ENCODE data around the gene CPPED1.

DNA sequence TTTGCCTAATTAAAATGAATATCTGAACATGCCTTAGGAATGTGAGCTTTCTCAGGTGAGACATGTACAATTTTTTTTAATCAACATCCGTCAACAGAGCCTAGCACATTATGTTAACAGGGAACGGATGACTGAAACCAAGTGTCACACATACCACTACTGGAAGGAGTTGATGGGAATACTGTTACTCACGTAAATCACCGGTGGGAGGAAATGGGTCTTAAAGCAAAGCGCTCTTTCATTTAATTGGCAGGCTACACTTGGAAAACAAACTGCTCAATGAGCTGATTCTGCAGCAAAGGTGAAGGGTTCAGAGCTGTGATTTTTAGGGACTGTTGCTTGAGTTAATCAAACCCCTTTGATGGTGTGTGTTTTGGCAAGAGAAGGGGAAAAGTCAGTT, 4.8 kb downstream of the CPPED1 start:
- TF ChIP-seq, protein P1, sequence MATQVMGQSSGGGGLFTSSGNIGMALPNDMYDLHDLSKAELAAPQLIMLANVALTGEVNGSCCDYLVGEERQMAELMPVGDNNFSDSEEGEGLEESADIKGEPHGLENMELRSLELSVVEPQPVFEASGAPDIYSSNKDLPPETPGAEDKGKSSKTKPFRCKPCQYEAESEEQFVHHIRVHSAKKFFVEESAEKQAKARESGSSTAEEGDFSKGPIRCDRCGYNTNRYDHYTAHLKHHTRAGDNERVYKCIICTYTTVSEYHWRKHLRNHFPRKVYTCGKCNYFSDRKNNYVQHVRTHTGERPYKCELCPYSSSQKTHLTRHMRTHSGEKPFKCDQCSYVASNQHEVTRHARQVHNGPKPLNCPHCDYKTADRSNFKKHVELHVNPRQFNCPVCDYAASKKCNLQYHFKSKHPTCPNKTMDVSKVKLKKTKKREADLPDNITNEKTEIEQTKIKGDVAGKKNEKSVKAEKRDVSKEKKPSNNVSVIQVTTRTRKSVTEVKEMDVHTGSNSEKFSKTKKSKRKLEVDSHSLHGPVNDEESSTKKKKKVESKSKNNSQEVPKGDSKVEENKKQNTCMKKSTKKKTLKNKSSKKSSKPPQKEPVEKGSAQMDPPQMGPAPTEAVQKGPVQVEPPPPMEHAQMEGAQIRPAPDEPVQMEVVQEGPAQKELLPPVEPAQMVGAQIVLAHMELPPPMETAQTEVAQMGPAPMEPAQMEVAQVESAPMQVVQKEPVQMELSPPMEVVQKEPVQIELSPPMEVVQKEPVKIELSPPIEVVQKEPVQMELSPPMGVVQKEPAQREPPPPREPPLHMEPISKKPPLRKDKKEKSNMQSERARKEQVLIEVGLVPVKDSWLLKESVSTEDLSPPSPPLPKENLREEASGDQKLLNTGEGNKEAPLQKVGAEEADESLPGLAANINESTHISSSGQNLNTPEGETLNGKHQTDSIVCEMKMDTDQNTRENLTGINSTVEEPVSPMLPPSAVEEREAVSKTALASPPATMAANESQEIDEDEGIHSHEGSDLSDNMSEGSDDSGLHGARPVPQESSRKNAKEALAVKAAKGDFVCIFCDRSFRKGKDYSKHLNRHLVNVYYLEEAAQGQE (tag by site-specific recombination; IDR thresholded peaks at IDR 0.05), result no peak
- TF ChIP-seq, protein P2, sequence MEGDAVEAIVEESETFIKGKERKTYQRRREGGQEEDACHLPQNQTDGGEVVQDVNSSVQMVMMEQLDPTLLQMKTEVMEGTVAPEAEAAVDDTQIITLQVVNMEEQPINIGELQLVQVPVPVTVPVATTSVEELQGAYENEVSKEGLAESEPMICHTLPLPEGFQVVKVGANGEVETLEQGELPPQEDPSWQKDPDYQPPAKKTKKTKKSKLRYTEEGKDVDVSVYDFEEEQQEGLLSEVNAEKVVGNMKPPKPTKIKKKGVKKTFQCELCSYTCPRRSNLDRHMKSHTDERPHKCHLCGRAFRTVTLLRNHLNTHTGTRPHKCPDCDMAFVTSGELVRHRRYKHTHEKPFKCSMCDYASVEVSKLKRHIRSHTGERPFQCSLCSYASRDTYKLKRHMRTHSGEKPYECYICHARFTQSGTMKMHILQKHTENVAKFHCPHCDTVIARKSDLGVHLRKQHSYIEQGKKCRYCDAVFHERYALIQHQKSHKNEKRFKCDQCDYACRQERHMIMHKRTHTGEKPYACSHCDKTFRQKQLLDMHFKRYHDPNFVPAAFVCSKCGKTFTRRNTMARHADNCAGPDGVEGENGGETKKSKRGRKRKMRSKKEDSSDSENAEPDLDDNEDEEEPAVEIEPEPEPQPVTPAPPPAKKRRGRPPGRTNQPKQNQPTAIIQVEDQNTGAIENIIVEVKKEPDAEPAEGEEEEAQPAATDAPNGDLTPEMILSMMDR (tag by site-specific recombination; IDR thresholded peaks at IDR 0.05), result no peak
- TF ChIP-seq ZNF529 (tag by site-specific recombination; IDR thresholded peaks at IDR 0.05; ENCODE audit: insufficient replicate concordance) (no peak), ZNF776 (tag by site-specific recombination; IDR thresholded peaks at IDR 0.05; ENCODE audit: borderline replicate concordance) (no peak), ZNF132 (tag by site-specific recombination; IDR thresholded peaks at IDR 0.05; ENCODE audit: borderline replicate concordance) (no peak), SP3 (tag by site-specific recombination; IDR thresholded peaks at IDR 0.05) (no peak), ZNF76 (tag by site-specific recombination; IDR thresholded peaks at IDR 0.05; ENCODE audit: borderline replicate concordance, low read depth) (no peak)
- TF ChIP-seq, protein P3, sequence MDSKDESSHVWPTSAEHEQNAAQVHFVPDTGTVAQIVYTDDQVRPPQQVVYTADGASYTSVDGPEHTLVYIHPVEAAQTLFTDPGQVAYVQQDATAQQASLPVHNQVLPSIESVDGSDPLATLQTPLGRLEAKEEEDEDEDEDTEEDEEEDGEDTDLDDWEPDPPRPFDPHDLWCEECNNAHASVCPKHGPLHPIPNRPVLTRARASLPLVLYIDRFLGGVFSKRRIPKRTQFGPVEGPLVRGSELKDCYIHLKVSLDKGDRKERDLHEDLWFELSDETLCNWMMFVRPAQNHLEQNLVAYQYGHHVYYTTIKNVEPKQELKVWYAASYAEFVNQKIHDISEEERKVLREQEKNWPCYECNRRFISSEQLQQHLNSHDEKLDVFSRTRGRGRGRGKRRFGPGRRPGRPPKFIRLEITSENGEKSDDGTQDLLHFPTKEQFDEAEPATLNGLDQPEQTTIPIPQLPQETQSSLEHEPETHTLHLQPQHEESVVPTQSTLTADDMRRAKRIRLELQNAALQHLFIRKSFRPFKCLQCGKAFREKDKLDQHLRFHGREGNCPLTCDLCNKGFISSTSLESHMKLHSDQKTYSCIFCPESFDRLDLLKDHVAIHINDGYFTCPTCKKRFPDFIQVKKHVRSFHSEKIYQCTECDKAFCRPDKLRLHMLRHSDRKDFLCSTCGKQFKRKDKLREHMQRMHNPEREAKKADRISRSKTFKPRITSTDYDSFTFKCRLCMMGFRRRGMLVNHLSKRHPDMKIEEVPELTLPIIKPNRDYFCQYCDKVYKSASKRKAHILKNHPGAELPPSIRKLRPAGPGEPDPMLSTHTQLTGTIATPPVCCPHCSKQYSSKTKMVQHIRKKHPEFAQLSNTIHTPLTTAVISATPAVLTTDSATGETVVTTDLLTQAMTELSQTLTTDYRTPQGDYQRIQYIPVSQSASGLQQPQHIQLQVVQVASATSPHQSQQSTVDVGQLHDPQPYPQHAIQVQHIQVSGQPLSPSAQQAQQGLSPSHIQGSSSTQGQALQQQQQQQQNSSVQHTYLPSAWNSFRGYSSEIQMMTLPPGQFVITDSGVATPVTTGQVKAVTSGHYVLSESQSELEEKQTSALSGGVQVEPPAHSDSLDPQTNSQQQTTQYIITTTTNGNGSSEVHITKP (tag by site-specific recombination; IDR thresholded peaks at IDR 0.05), result no peak
- TF ChIP-seq, protein P4, sequence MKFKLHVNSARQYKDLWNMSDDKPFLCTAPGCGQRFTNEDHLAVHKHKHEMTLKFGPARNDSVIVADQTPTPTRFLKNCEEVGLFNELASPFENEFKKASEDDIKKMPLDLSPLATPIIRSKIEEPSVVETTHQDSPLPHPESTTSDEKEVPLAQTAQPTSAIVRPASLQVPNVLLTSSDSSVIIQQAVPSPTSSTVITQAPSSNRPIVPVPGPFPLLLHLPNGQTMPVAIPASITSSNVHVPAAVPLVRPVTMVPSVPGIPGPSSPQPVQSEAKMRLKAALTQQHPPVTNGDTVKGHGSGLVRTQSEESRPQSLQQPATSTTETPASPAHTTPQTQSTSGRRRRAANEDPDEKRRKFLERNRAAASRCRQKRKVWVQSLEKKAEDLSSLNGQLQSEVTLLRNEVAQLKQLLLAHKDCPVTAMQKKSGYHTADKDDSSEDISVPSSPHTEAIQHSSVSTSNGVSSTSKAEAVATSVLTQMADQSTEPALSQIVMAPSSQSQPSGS (tag by site-specific recombination; IDR thresholded peaks at IDR 0.05; ENCODE audit: low read depth), result no peak
- TF ChIP-seq, protein P5, sequence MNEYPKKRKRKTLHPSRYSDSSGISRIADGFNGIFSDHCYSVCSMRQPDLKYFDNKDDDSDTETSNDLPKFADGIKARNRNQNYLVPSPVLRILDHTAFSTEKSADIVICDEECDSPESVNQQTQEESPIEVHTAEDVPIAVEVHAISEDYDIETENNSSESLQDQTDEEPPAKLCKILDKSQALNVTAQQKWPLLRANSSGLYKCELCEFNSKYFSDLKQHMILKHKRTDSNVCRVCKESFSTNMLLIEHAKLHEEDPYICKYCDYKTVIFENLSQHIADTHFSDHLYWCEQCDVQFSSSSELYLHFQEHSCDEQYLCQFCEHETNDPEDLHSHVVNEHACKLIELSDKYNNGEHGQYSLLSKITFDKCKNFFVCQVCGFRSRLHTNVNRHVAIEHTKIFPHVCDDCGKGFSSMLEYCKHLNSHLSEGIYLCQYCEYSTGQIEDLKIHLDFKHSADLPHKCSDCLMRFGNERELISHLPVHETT (tag by site-specific recombination; IDR thresholded peaks at IDR 0.05), result no peak
- TF ChIP-seq, protein P6, sequence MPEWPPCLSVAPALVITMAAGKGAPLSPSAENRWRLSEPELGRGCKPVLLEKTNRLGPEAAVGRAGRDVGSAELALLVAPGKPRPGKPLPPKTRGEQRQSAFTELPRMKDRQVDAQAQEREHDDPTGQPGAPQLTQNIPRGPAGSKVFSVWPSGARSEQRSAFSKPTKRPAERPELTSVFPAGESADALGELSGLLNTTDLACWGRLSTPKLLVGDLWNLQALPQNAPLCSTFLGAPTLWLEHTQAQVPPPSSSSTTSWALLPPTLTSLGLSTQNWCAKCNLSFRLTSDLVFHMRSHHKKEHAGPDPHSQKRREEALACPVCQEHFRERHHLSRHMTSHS (tag by site-specific recombination; IDR thresholded peaks at IDR 0.05), result no peak
